CD4-positive, alpha-beta T cell treated with Interleukin-4 for 1 hour (primary cell): Measurements from ENCODE around the gene PMEPA1.

ENCODE experiments used
- DNase-seq, 2 donors: peaks; one replicate each; pipeline ENCODE4 v3.0.0-alpha.2; 2020 to 2022

Gene PMEPA1

GRCh38 chr20:57601737-57602136, 108.1 kb downstream of the PMEPA1 start:
- no peak for DNase-seq

GRCh38 chr20:57601211-57601570, 108.6 kb downstream of the PMEPA1 start:
- no peak for DNase-seq

GRCh38 chr20:57600320-57601210, 109.2 kb downstream of the PMEPA1 start:
- DNase-seq: no peak

DNA sequence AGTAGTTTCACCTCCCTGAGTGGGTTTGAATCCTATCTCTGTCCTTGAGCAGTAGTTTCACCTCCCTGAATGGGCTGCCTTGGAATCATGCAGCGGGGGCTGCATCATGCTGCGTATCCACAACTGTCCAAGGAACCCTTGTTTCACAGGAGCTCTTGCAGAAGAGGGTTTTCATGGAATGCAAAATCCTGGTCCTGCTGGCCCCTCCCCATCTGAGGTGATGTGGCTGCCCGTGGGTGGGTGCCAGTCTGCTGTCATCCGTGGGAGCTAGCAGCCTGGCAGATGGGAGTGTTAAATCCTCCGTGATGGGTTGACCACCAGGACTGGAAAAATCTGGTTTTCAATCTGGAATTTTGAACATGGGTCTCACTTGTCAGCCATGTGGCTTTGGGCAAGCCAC, 111.3 kb downstream of the PMEPA1 start:
- DNase-seq: no peak
